Measurements from ENCODE around the gene MRPS9. TPM values are rescaled to one million over a fixed set of nuclear protein-coding genes. Genes with fewer than 3 reads are reported as not detected.

MRPS9 gene
- total and polyA plus RNA-seq, 3 donors from 2014 or later = 28.6 to 59.6 (median 30.5) TPM

DNA sequence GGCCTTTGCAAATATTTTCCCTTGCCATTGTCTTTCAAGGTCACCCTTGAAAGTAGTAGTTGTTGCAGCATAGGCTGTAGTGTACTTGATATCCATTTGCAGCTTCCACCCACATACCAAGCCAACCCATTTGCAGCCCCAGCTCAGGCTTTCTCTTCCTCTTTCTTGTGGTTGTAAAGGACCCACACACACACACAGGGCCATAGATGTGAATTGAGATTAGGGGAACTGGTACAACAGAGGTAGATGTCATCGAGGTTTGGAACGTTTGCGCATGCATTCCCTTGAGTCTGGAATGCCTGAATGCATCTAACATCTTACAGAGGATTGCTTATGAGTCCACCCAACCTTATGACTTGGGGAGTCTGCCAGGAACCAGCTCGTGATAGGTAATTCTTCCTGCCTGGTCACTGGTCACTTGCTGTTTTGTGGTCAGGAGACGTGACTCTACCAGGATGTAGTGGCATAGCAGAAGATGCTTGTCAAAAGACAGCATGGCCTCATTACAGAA is 91.9 kb downstream of the MRPS9 start:
- TF ChIP-seq POLR2A (IDR thresholded peaks at IDR 0.05) (no peak), CTCF (IDR thresholded peaks at IDR 0.05) (no peak)
- Histone ChIP-seq H3K27ac (no peak overlapping the region), H3K4me1 (no peaks in the 10 kb centered on the region), H3K4me3 (no peak overlapping the region), H3K36me3 (ENCODE audit: low read depth, missing control alignments) (no peaks in the 10 kb centered on the region), H3K9me3 (no peaks in the 10 kb centered on the region), H3K27me3 (no peaks in the 10 kb centered on the region)
- intact Hi-C loops (cut with DNase I; ENCODE audit: low total_unique reads) = no loop called here
- DNase-seq = no peak
- 90 to 92% methylated on average over 5 of the region's 5 CpGs for WGBS, 2 donors

DNA sequence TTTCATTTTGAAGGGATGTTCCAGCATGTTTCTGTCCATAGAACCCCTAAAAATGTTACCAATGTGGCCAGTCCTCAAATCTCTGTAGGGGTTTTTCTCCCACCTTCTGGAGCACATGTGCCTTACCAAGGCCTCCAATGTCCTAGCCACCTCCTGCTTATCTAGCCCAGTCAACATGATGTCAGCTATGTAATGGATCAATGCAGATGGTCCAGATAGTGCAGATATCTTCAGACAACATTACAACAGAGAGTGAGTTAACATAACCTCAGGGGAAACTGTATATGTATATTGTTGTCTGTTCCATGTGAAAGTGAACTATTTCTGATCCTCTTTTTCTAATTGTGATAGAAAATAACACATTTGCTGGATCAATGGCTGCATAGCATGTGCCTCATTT is 92.7 kb downstream of the MRPS9 start:
- DNase-seq = no peak
- Histone ChIP-seq H3K4me1 (no peaks in the 10 kb centered on the region), H3K4me3 (no peak overlapping the region), H3K9me3 (no peaks in the 10 kb centered on the region), H3K36me3 (ENCODE audit: low read depth, missing control alignments) (no peaks in the 10 kb centered on the region), H3K27ac (no peak overlapping the region), H3K27me3 (no peaks in the 10 kb centered on the region)
- no peak for TF ChIP-seq CTCF (IDR thresholded peaks at IDR 0.05)
- TF ChIP-seq POLR2A (IDR thresholded peaks at IDR 0.05) = no peak
- intact Hi-C loops (cut with DNase I; ENCODE audit: low total_unique reads) = no loop called here

DNA sequence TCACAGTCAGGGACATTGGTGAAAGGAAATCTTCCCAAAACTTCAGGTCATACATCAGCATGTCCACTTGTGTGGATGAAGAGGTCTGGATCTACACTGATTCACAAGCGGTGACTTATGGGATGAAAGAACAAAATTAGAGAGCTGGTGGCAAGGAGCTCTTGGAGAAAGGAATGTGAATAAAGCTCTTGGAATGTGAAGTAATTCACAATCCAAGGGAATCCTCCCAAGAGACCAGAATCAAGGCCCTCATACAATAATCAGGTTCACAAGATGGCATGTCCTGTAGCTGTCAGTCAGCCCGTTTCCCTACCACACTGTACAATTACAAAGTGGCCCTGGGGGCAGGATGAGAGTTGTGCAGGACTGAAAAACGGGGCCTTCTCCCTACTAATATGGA is 96.2 kb downstream of the MRPS9 start:
- Histone ChIP-seq H3K27me3 (no peaks in the 10 kb centered on the region), H3K4me3 (no peak overlapping the region), H3K27ac (no peak overlapping the region), H3K9me3 (no peaks in the 10 kb centered on the region), H3K4me1 (no peaks in the 10 kb centered on the region), H3K36me3 (ENCODE audit: low read depth, missing control alignments) (no peaks in the 10 kb centered on the region)
- WGBS, 2 donors = 73 to 95% methylated on average over 3 of the region's 3 CpGs
- TF ChIP-seq CTCF (IDR thresholded peaks at IDR 0.05) = no peak
- TF ChIP-seq POLR2A (IDR thresholded peaks at IDR 0.05) = no peak
- DNase-seq = no peak
- intact Hi-C loops (cut with DNase I; ENCODE audit: low total_unique reads) = no loop called here

DNA sequence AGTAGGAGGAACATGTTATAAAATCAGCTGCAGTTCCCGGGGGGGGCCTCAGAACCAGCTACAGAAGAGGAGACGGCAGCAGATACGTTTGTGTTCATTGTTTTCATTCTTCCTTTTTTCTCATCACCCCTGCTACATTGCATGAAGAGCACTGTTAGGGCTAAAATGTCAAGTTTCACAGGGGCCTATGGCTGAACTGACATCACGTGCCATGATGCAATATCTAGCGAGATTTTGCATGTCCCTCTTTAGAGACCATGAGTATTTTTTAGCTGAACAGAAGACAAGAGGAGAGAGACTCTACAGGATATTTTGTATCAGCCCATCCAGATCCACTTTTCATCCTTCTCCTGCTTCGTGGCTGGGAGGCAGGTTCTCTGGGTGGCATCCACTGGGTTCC is 97.6 kb downstream of the MRPS9 start:
- H3K4me1 ChIP-seq = no peaks in the 10 kb centered on the region
- 83 to 87% methylated on average over 6 of the region's 6 CpGs for WGBS, 2 donors
- no peak for DNase-seq
- no peaks in the 10 kb centered on the region for H3K27me3 ChIP-seq
- intact Hi-C loops (cut with DNase I; ENCODE audit: low total_unique reads) = no loop called here
- H3K36me3 ChIP-seq (ENCODE audit: low read depth, missing control alignments) = no peaks in the 10 kb centered on the region
- H3K4me3 ChIP-seq = no peak overlapping the region
- no peaks in the 10 kb centered on the region for H3K9me3 ChIP-seq
- no peak overlapping the region for H3K27ac ChIP-seq
- TF ChIP-seq CTCF (IDR thresholded peaks at IDR 0.05) (no peak), POLR2A (IDR thresholded peaks at IDR 0.05) (no peak)

DNA sequence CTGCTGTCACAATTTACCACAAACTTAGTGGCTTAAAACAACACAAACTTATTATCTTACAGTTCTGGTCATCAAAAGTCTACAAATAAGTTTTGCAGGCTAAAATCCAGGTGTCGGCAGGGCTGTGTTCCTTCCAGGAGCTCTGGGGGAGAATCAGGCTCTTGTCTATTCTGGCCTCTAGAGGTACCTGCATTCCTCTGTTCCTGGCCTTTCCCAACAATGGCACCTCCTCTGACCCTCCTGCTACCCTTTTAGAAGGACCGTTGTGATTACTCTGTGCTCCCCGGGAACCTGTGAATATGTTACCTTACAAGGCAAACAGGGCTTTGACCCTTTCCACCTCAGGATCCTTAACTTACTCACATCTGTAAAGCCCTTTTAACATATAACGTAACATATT is 98.5 kb downstream of the MRPS9 start:
- Histone ChIP-seq H3K36me3 (ENCODE audit: low read depth, missing control alignments) (no peaks in the 10 kb centered on the region), H3K27ac (no peak overlapping the region), H3K9me3 (no peaks in the 10 kb centered on the region), H3K27me3 (no peaks in the 10 kb centered on the region), H3K4me3 (no peak overlapping the region), H3K4me1 (no peaks in the 10 kb centered on the region)
- intact Hi-C loops (cut with DNase I; ENCODE audit: low total_unique reads) = no loop called here
- 86 to 90% methylated on average over 4 of the region's 4 CpGs for WGBS, 2 donors
- DNase-seq = no peak
- TF ChIP-seq POLR2A (IDR thresholded peaks at IDR 0.05) (no peak), CTCF (IDR thresholded peaks at IDR 0.05) (no peak)

All from testis (tissue), 3 donors.